ENCODE measurements around the gene FSCB. TPM values are rescaled to one million over a fixed set of nuclear protein-coding genes. Genes with fewer than 3 reads are reported as not detected.
"Not testable (repeated sequence)": the region's sequence is repeated elsewhere in the genome, so short reads cannot be mapped to it uniquely, and the experiment has no call there.

The FSCB gene
- total and polyA plus RNA-seq, 9 of the 15 experiments (the other 6 are each of a cell fraction or from before 2014, with no cell fraction given) = not detected

GRCh38 chr14:44525237-44525636 lies 18.2 kb upstream of the FSCB start:
- Histone ChIP-seq H3K27ac (ENCODE audit: extremely low read depth, low read depth, low read length) (no peak overlapping the region), H4K20me1 (replicated peaks; ENCODE audit: control insufficient read depth, insufficient read depth, low read length) (no peaks in the 10 kb centered on the region), H3K27me3 (ENCODE audit: control insufficient read depth in 2 of 2, insufficient read depth in 2 of 2, low read length in 2 of 2) (no peaks in the 10 kb centered on the region), H2AFZ (ENCODE audit: low read depth, low read length) (no peak overlapping the region), H3K9me1 (ENCODE audit: control insufficient read depth, insufficient read depth, low read length) (no peaks in the 10 kb centered on the region), H3K9me3 (replicated peaks; ENCODE audit: control insufficient read depth, insufficient read depth, low read depth, low read length) (no peaks in the 10 kb centered on the region), H3K79me2 (ENCODE audit: control insufficient read depth, insufficient read depth, low read length) (no peaks in the 10 kb centered on the region), H3K4me2 (ENCODE audit: insufficient read depth, low read length) (no peak overlapping the region), H3K4me1 (replicated peaks in 1 of 2; ENCODE audit: control insufficient read depth in 2 of 2, insufficient read depth in 2 of 2, low read length in 2 of 2) (no peaks in the 10 kb centered on the region), H3K36me3 (ENCODE audit: control insufficient read depth, insufficient read depth, low read length) (no peaks in the 10 kb centered on the region), H3K4me3 (no peak overlapping the region), H3K9ac (ENCODE audit: insufficient read depth in 1 of 2, low read depth in 2 of 2, low read length in 2 of 2) (no peak overlapping the region)
- intact Hi-C loops (cut with micrococcal nuclease) = no loop called here
- FAIRE-seq (no peak), DNase-seq (ENCODE audit: extremely low read depth in 1 of 4, low spot score in 3 of 4) (no peak), ATAC-seq (no peak)
- in situ Hi-C loops (cut with MboI) = no loop called here
- ChIA-PET CTCF (ENCODE audit: low intra/inter-chr PET ratio) (no interaction called here), POLR2A (no interaction called here)
- TF ChIP-seq ZNF121 (CRISPR knock-in tag; conservative IDR thresholded peaks at IDR 0.05) (no peak), TCF7L2 (IDR thresholded peaks at IDR 0.05; ENCODE audit: low read depth, low read length) (no peak), SIN3A (IDR thresholded peaks at IDR 0.05; ENCODE audit: borderline replicate concordance in 2 of 2, control insufficient read depth in 1 of 2, low read depth in 2 of 2, low read length in 2 of 2) (no peak), ZNF239 (CRISPR knock-in tag; IDR thresholded peaks at IDR 0.05) (no peak), MAFG (tag; conservative IDR thresholded peaks at IDR 0.05) (no peak), FOXM1 (IDR thresholded peaks at IDR 0.05; ENCODE audit: low read depth) (no peak), FOXM1 (CRISPR knock-in tag; IDR thresholded peaks at IDR 0.05; ENCODE audit: low read depth) (no peak)
- BruUV-seq (replicated peaks) = no TSS peak
- WGBS (ENCODE audit: insufficient coverage, low coverage, missing lambda C conversion rate) = 3% methylated on average over 3 of the region's 3 CpGs

GRCh38 chr14:44515668-44516067 lies 8.6 kb upstream of the FSCB start:
- H3K79me2 ChIP-seq (ENCODE audit: control insufficient read depth, insufficient read depth, low read length); ATAC-seq; H3K27me3 ChIP-seq (ENCODE audit: control insufficient read depth in 2 of 2, insufficient read depth in 2 of 2, low read length in 2 of 2); H3K36me3 ChIP-seq (ENCODE audit: control insufficient read depth, insufficient read depth, low read length); H3K9ac ChIP-seq (ENCODE audit: insufficient read depth in 1 of 2, low read depth in 2 of 2, low read length in 2 of 2); in situ Hi-C loops (cut with MboI); H3K9me3 ChIP-seq (replicated peaks; ENCODE audit: control insufficient read depth, insufficient read depth, low read depth, low read length); H3K4me2 ChIP-seq (ENCODE audit: insufficient read depth, low read length); H3K9me1 ChIP-seq (ENCODE audit: control insufficient read depth, insufficient read depth, low read length); intact Hi-C loops (cut with micrococcal nuclease); FAIRE-seq; CTCF ChIA-PET (ENCODE audit: low intra/inter-chr PET ratio); H2AFZ ChIP-seq (ENCODE audit: low read depth, low read length); H3K4me1 ChIP-seq (replicated peaks in 1 of 2; ENCODE audit: control insufficient read depth in 2 of 2, insufficient read depth in 2 of 2, low read length in 2 of 2); H3K27ac ChIP-seq (ENCODE audit: extremely low read depth, low read depth, low read length); BruUV-seq (replicated peaks); DNase-seq (ENCODE audit: extremely low read depth in 1 of 4, low spot score in 3 of 4); H3K4me3 ChIP-seq; H4K20me1 ChIP-seq (replicated peaks; ENCODE audit: control insufficient read depth, insufficient read depth, low read length): not testable (repeated sequence)
- WGBS (ENCODE audit: insufficient coverage, low coverage, missing lambda C conversion rate) = 0% methylated on average over 8 of the region's 8 CpGs
- POLR2A ChIA-PET = interaction anchor here (0.6 kb wide), 1 partner anchor 386 kb away, joined by 4 read pairs; no protein-coding TSS in a partner anchor
